HG03571 (cell line): ENCODE data around the gene PIGQ.

Experiments used
- ATAC-seq: cut with Tn5 transposase; IDR thresholded peaks from one replicate; pipeline ENCODE4 v1.9.1; 2021; ENCODE audit not compliant: unreplicated experiment

Gene PIGQ

GRCh38 chr16:625977-626765, 56.4 kb downstream of the PIGQ start:
- ATAC-seq, result no peak

- ATAC-seq, result no peak
Measured at GRCh38 chr16:626787-627453, 57.2 kb downstream of the PIGQ start.

GRCh38 chr16:627454-628239, 57.9 kb downstream of the PIGQ start:
- ATAC-seq, result no peak

GRCh38 chr16:628321-629061, 58.7 kb downstream of the PIGQ start:
- ATAC-seq, result no peak

- ATAC-seq, result no peak
Measured at GRCh38 chr16:629185-629832, 59.5 kb downstream of the PIGQ start.

- ATAC-seq, result no peak
Measured at GRCh38 chr16:629833-630248, 60.1 kb downstream of the PIGQ start.

- ATAC-seq, result no peak
Measured at GRCh38 chr16:630249-630814, 60.6 kb downstream of the PIGQ start.

GRCh38 chr16:630815-631405, 61.1 kb downstream of the PIGQ start, which contains the start of gene WFIKKN1:
TSS of gene WFIKKN1 (plus strand) at chr16:630985. CDS start at chr16:631254, 269 bp downstream.
- no peak for ATAC-seq

- no peak for ATAC-seq
Measured at GRCh38 chr16:631808-632358, 62.1 kb downstream of the PIGQ start.

GRCh38 chr16:632486-633335, 62.9 kb downstream of the PIGQ start:
- no peak for ATAC-seq

GRCh38 chr16:633336-634050, 63.7 kb downstream of the PIGQ start:
- no peak for ATAC-seq
